Body of pancreas (tissue), 4 donors: ENCODE data around the gene DISP2. TPM values are rescaled to one million over a fixed set of nuclear protein-coding genes. Genes with fewer than 3 reads are reported as not detected.

Experiments
- ATAC-seq: fragments of 150-250 bp; one replicate; pipeline ENCODE4 v1.9.1; 2016
- DNase-seq, 4 donors: peaks; one replicate each; pipeline ENCODE4 v3.0.0-alpha.2; 2019
- H3K27ac ChIP-seq, 4 donors: fragments of 200-600 bp; sonication (generic); 1 replicate in 3 of 4; 2 replicates in 1 of 4; pipeline versions ENCODE4 v1.5.1 to v1.6.1; 2016 to 2019; ENCODE audit warnings: mild to moderate bottlenecking in 1 of 4, mixed read lengths in 1 of 4, moderate library complexity in 1 of 4
- H3K27me3 ChIP-seq, 2 donors: fragments of 200-600 bp; sonication (generic); one replicate each; pipeline ENCODE4 v1.6.0; 2016; ENCODE audit warnings: mild to moderate bottlenecking in 1 of 2
- H3K36me3 ChIP-seq, 2 donors: fragments of 200-600 bp; sonication (generic); replicated peaks in 1 of 2; 2 replicates each; pipeline ENCODE4 v1.5.1; 2016; ENCODE audit warnings: low read depth in 2 of 2; ENCODE audit not compliant: insufficient read depth in 1 of 2
- H3K4me1 ChIP-seq: fragments of 200-600 bp; sonication (generic); one replicate; pipeline ENCODE4 v1.6.0; 2016
- H3K4me3 ChIP-seq, 2 donors: fragments of 200-600 bp; sonication (generic); 1 replicate in 1 of 2; 2 replicates in 1 of 2; pipeline ENCODE4 v1.5.1; 2016 to 2019
- H3K9me3 ChIP-seq, 3 donors: fragments of 200-600 bp; sonication (generic); 1 replicate in 2 of 3; 2 replicates in 1 of 3; pipeline ENCODE4 v1.5.1; 2016
- CTCF ChIP-seq, 7 experiments: fragments of 450-650 bp in 4 of 7; fragments of 200-600 bp in 3 of 7; sonication (generic) in 3 of 7; IDR thresholded peaks; one replicate each; pipeline ENCODE4 v1.5.1; 2016 to 2019; ENCODE audit warnings: antibody characterized with exemption in 7 of 7
- POLR2A ChIP-seq, 3 donors: fragments of 450-650 bp; IDR thresholded peaks; one replicate each; pipeline ENCODE4 v1.6.1; 2016; ENCODE audit warnings: antibody characterized with exemption in 3 of 3, mild to moderate bottlenecking in 2 of 3
- WGBS, 2 donors: methylation state at CpG; one replicate each; pipeline ENCODE4 v1.1.5; 2017; 5-methylcytosine and 5-hydroxymethylcytosine counted together
- intact Hi-C: fragments of 100-400 bp; cut with DNase I; formaldehyde crosslinking; loops from one replicate; pipeline ENCODE4 v1.15.1; 2023
- total RNA-seq, 2 donors: library from RNA; depleted of rRNA; stranded (reverse); fragments of >200 nt; gene quantifications; one replicate each; pipeline ENCODE4 v1.1.0, GENCODE V29; 2016

DISP2 gene
- total RNA-seq, 2 donors from 2014 or later: under 0.01 to 0.52 TPM

DNA sequence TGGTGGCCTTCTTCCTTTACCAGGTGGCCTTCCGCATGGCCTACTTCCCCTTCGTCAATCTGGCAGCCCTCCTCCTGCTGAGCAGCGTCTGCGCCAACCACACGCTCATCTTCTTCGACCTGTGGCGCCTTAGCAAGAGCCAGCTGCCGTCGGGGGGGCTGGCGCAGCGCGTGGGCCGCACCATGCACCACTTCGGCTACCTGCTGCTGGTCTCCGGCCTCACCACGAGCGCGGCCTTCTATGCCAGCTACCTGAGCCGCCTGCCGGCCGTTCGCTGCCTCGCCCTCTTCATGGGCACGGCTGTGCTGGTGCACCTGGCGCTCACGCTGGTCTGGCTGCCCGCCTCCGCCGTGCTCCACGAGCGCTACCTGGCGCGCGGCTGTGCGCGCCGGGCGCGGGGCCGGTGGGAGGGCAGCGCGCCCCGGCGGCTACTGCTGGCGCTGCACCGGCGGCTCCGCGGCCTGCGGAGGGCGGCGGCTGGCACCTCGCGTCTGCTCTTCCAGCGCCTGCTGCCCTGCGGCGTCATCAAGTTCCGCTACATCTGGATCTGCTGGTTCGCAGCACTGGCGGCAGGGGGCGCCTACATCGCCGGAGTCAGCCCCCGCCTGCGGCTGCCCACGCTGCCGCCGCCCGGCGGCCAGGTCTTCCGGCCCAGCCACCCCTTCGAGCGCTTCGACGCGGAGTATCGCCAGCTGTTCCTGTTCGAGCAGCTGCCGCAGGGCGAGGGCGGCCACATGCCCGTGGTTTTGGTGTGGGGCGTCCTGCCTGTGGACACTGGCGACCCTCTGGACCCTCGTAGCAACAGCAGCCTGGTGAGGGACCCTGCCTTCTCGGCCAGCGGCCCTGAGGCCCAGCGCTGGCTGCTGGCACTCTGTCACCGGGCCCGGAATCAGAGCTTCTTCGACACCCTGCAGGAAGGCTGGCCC is 9.9 kb downstream of the DISP2 start:
- H3K27me3 ChIP-seq: no peaks in the 10 kb centered on the region
- WGBS, 2 donors: 19 to 46% methylated on average over 7 to 57 of the region's 91 CpGs
- H3K9me3 ChIP-seq: no peaks in the 10 kb centered on the region
- ATAC-seq (peak; percentile 85), DNase-seq (peak; percentile 84 to 93 (median 88))
- H3K4me3 ChIP-seq: no peak overlapping the region
- TF ChIP-seq CTCF (IDR thresholded peaks at IDR 0.05) (peak; percentile 75 to 98 (median 89)), POLR2A (IDR thresholded peaks at IDR 0.05) (peak in 2 of 3 donors; percentile 33 to 49)
- peak overlapping the region; percentile 37 to 80 (median 74) for H3K27ac ChIP-seq
- intact Hi-C loops: loop anchor here (5.0 kb wide), 1 partner anchor 49 kb away; no protein-coding TSS in a partner anchor
- H3K36me3 ChIP-seq: no peaks in the 10 kb centered on the region
- H3K4me1 ChIP-seq: peaks cover 18% of the 10 kb centered on the region

GRCh38 chr15:40368719-40369473 is 10.9 kb downstream of the DISP2 start:
- TF ChIP-seq CTCF (IDR thresholded peaks at IDR 0.05): no peak
- TF ChIP-seq POLR2A (IDR thresholded peaks at IDR 0.05): no peak
- no peak overlapping the region for H3K27ac ChIP-seq
- no peak overlapping the region for H3K4me3 ChIP-seq
- no peaks in the 10 kb centered on the region for H3K27me3 ChIP-seq
- H3K9me3 ChIP-seq: no peaks in the 10 kb centered on the region
- H3K36me3 ChIP-seq: no peaks in the 10 kb centered on the region
- ATAC-seq (no peak), DNase-seq (no peak)
- 90 to 94% methylated on average over 10 to 22 of the region's 24 CpGs for WGBS, 2 donors
- intact Hi-C loops: loop anchor here (5.0 kb wide), 1 partner anchor 48 kb away; no protein-coding TSS in a partner anchor
- H3K4me1 ChIP-seq: peaks cover 18% of the 10 kb centered on the region

- no peak overlapping the region for H3K27ac ChIP-seq
- peaks cover 18% of the 10 kb centered on the region for H3K4me1 ChIP-seq
- no peak overlapping the region for H3K4me3 ChIP-seq
- TF ChIP-seq POLR2A (IDR thresholded peaks at IDR 0.05): no peak
- TF ChIP-seq CTCF (IDR thresholded peaks at IDR 0.05): no peak
- DNase-seq (no peak), ATAC-seq (no peak)
- H3K9me3 ChIP-seq: no peaks in the 10 kb centered on the region
- H3K36me3 ChIP-seq: no peaks in the 10 kb centered on the region
- 91% methylated on average over 10 of the region's 10 CpGs; no CpG with 5 or more reads in 1 of the 2 donors for whole genome bisulfite sequencing, 2 donors
- H3K27me3 ChIP-seq: no peaks in the 10 kb centered on the region
- intact Hi-C loops: loop anchor here (5.0 kb wide), 1 partner anchor 48 kb away; no protein-coding TSS in a partner anchor
These were observed 11.5 kb downstream of the DISP2 start for GRCh38 chr15:40369474-40369869.

- Histone ChIP-seq H3K4me1 (peaks cover 18% of the 10 kb centered on the region), H3K36me3 (no peaks in the 10 kb centered on the region), H3K27me3 (no peaks in the 10 kb centered on the region), H3K4me3 (no peak overlapping the region), H3K27ac (no peak overlapping the region), H3K9me3 (no peaks in the 10 kb centered on the region)
- WGBS, 2 donors: 92% methylated on average over 10 of the region's 13 CpGs; no CpG with 5 or more reads in 1 of the 2 donors
- intact Hi-C loops: loop anchor here (5.0 kb wide), 1 partner anchor 47 kb away; no protein-coding TSS in a partner anchor
- ATAC-seq (no peak), DNase-seq (no peak)
- TF ChIP-seq CTCF (IDR thresholded peaks at IDR 0.05) (no peak), POLR2A (IDR thresholded peaks at IDR 0.05) (no peak)
These were observed 12.0 kb downstream of the DISP2 start for GRCh38 chr15:40369971-40370370.
